ENCODE data around the gene PRKD3.
A peak's percentile ranks its signal among the peaks of the same experiment; 100 is the strongest.

Gene PRKD3

GRCh38 chr2:37342591-37343220 lies 18.1 kb upstream of the PRKD3 start:
- Histone ChIP-seq H3K9me2 (ENCODE audit: low read depth, low read length) (no peaks in the 10 kb centered on the region), H3K4me2 (ENCODE audit: low read length) (no peak overlapping the region), H3K36me3 (ENCODE audit: insufficient read depth, low read length) (no peaks in the 10 kb centered on the region; the same call in 1 of the 2 replicates), H3K79me2 (ENCODE audit: insufficient read depth, low read length) (no peaks in the 10 kb centered on the region), H3F3A (ENCODE audit: insufficient read depth, low read length) (no peaks in the 10 kb centered on the region), H3K9me3 (ENCODE audit: low read length) (no peaks in the 10 kb centered on the region), H4K20me1 (ENCODE audit: insufficient read depth, low read length) (no peaks in the 10 kb centered on the region), H3K27me3 (ENCODE audit: insufficient read depth, low read length) (peaks cover 5% of the 10 kb centered on the region; the same call in 1 of the 2 replicates), H3K4me3 (ENCODE audit: low read depth, low read length, poor library complexity, severe bottlenecking) (no peak overlapping the region), H3K27ac (ENCODE audit: low read depth, low read length, poor library complexity, severe bottlenecking) (peak overlapping the region; percentile 46), H2AFZ (ENCODE audit: low read length) (no peak overlapping the region), H3K4me1 (ENCODE audit: insufficient read depth, low read length, severe bottlenecking) (peaks cover 63% of the 10 kb centered on the region), H3K9ac (ENCODE audit: low read length) (no peak overlapping the region)
- TF ChIP-seq CTCF (IDR thresholded peaks at IDR 0.05; ENCODE audit: low read length) (no peak), EZH2 (IDR thresholded peaks at IDR 0.05; ENCODE audit: borderline replicate concordance, low read length) (no peak)

GRCh38 chr2:37340637-37341036 lies 16.0 kb upstream of the PRKD3 start:
- no peaks in the 10 kb centered on the region for H3K9me2 ChIP-seq (ENCODE audit: low read depth, low read length)
- no peaks in the 10 kb centered on the region for H3F3A ChIP-seq (ENCODE audit: insufficient read depth, low read length)
- H3K4me3 ChIP-seq (ENCODE audit: low read depth, low read length, poor library complexity, severe bottlenecking) = no peak overlapping the region
- H3K36me3 ChIP-seq (ENCODE audit: insufficient read depth, low read length) = no peaks in the 10 kb centered on the region
- no peak overlapping the region for H3K4me2 ChIP-seq (ENCODE audit: low read length)
- H3K4me1 ChIP-seq (ENCODE audit: insufficient read depth, low read length, severe bottlenecking) = peaks cover 65% of the 10 kb centered on the region
- no peak overlapping the region for H3K27ac ChIP-seq (ENCODE audit: low read depth, low read length, poor library complexity, severe bottlenecking)
- no peak for TF ChIP-seq CTCF (IDR thresholded peaks at IDR 0.05; ENCODE audit: low read length)
- no peak for TF ChIP-seq EZH2 (IDR thresholded peaks at IDR 0.05; ENCODE audit: borderline replicate concordance, low read length)
- 0 out of 2 replicates have a peak, but pooled peaks cover 5% of the 10 kb centered on the region for H3K27me3 ChIP-seq (ENCODE audit: insufficient read depth, low read length)
- no peaks in the 10 kb centered on the region for H4K20me1 ChIP-seq (ENCODE audit: insufficient read depth, low read length)
- no peak overlapping the region for H3K9ac ChIP-seq (ENCODE audit: low read length)
- H3K79me2 ChIP-seq (ENCODE audit: insufficient read depth, low read length) = no peaks in the 10 kb centered on the region
- H2AFZ ChIP-seq (ENCODE audit: low read length) = no peak overlapping the region
- no peaks in the 10 kb centered on the region for H3K9me3 ChIP-seq (ENCODE audit: low read length)

- Histone ChIP-seq H3K9me2 (ENCODE audit: low read depth, low read length) (no peaks in the 10 kb centered on the region), H3K4me3 (ENCODE audit: low read depth, low read length, poor library complexity, severe bottlenecking) (no peak overlapping the region), H3K9ac (ENCODE audit: low read length) (peak overlapping the region; percentile 6; the same call in 1 of the 2 replicates), H3K4me2 (ENCODE audit: low read length) (peak overlapping the region; percentile 47; the same call in 1 of the 2 replicates), H3F3A (ENCODE audit: insufficient read depth, low read length) (no peaks in the 10 kb centered on the region), H3K79me2 (ENCODE audit: insufficient read depth, low read length) (no peaks in the 10 kb centered on the region), H2AFZ (ENCODE audit: low read length) (no peak overlapping the region), H3K27ac (ENCODE audit: low read depth, low read length, poor library complexity, severe bottlenecking) (peak overlapping the region; percentile 76), H3K4me1 (ENCODE audit: insufficient read depth, low read length, severe bottlenecking) (peaks cover 53% of the 10 kb centered on the region), H3K27me3 (ENCODE audit: insufficient read depth, low read length) (0 out of 2 replicates have a peak, but pooled peaks cover 5% of the 10 kb centered on the region), H3K36me3 (ENCODE audit: insufficient read depth, low read length) (no peaks in the 10 kb centered on the region), H4K20me1 (ENCODE audit: insufficient read depth, low read length) (no peaks in the 10 kb centered on the region), H3K9me3 (ENCODE audit: low read length) (no peaks in the 10 kb centered on the region)
- TF ChIP-seq CTCF (IDR thresholded peaks at IDR 0.05; ENCODE audit: low read length) (no peak), EZH2 (IDR thresholded peaks at IDR 0.05; ENCODE audit: borderline replicate concordance, low read length) (no peak)
Measured at GRCh38 chr2:37338933-37339332, 14.3 kb upstream of the PRKD3 start.
